Upper lobe of right lung (tissue), 1 donor: ENCODE measurements around the gene SPOCK1. TPM values are rescaled to one million over a fixed set of nuclear protein-coding genes. Genes with fewer than 3 reads are reported as not detected.
A peak's percentile ranks its signal among the peaks of the same experiment; 100 is the strongest.

Source experiments
- ATAC-seq: fragments of 200-7000 bp; cut with Tn5 transposase; one replicate; pipeline ENCODE4 v1.9.1; 2020; ENCODE audit warnings: mild to moderate bottlenecking, moderate library complexity
- DNase-seq: peaks from one replicate; pipeline ENCODE4 v3.0.0-alpha.2; 2020
- H3K27ac ChIP-seq: fragments of 200-600 bp; one replicate; pipeline ENCODE4 v1.8.0; 2022
- H3K27me3 ChIP-seq: fragments of 200-600 bp; one replicate; pipeline ENCODE4 v1.8.0; 2022; ENCODE audit warnings: mild to moderate bottlenecking
- H3K36me3 ChIP-seq: fragments of 200-600 bp; one replicate; pipeline ENCODE4 v1.8.0; 2022
- H3K4me1 ChIP-seq: fragments of 200-600 bp; one replicate; pipeline ENCODE4 v1.8.0; 2022
- H3K4me3 ChIP-seq: fragments of 200-600 bp; one replicate; pipeline ENCODE4 v1.8.0; 2022; ENCODE audit warnings: mild to moderate bottlenecking
- H3K9me3 ChIP-seq: fragments of 200-600 bp; one replicate; pipeline ENCODE4 v1.8.0; 2022
- intact Hi-C: fragments of 100-400 bp; cut with DNase I; formaldehyde crosslinking; loops from one replicate; pipeline ENCODE4 v1.11.0; 2022
- total RNA-seq: library from RNA; stranded (reverse); fragmentation: NEBNext Ultra II Directional; extraction: Animal tissue kit (Norgen Biotek cat#: 25700); gene quantifications from one replicate; pipeline ENCODE4 v1.2.1, GENCODE V29; 2021
- TF ChIP-seq, protein P1 (sequence below): fragments of 200-600 bp; IDR thresholded peaks from one replicate; pipeline ENCODE4 v1.8.0; 2022; ENCODE audit warnings: antibody characterized with exemption
- donor health status: DM: no; HTN: yes; CAD: no; lungs with severe emphysema.

Gene SPOCK1
- total RNA-seq, 1 donor from 2014 or later: 4.0 TPM

DNA sequence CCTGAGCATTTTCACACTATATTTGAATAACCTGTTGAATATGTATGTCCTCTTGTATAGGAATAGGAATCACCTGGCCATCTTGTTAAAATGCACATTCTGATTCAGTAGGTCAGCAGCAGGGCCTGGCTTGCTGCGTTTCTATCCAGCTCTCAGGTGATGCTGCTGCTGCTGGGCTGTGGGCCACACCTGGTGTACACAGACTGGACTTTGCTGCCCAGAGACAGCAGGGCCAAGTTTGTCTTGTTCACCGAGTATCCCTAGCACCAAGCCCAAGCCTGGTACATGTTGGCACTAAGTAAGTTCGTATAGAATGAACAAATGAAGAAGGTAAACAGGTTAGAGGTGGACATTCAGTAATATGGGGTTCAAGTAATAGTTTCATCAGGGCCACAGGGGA is 151.3 kb downstream of the SPOCK1 start:
- H3K4me3 ChIP-seq: no peak overlapping the region
- no peaks in the 10 kb centered on the region for H3K36me3 ChIP-seq
- H3K27me3 ChIP-seq: no peaks in the 10 kb centered on the region
- TF ChIP-seq, protein P1, sequence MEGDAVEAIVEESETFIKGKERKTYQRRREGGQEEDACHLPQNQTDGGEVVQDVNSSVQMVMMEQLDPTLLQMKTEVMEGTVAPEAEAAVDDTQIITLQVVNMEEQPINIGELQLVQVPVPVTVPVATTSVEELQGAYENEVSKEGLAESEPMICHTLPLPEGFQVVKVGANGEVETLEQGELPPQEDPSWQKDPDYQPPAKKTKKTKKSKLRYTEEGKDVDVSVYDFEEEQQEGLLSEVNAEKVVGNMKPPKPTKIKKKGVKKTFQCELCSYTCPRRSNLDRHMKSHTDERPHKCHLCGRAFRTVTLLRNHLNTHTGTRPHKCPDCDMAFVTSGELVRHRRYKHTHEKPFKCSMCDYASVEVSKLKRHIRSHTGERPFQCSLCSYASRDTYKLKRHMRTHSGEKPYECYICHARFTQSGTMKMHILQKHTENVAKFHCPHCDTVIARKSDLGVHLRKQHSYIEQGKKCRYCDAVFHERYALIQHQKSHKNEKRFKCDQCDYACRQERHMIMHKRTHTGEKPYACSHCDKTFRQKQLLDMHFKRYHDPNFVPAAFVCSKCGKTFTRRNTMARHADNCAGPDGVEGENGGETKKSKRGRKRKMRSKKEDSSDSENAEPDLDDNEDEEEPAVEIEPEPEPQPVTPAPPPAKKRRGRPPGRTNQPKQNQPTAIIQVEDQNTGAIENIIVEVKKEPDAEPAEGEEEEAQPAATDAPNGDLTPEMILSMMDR: no peak
- no peak overlapping the region for H3K27ac ChIP-seq
- no peaks in the 10 kb centered on the region for H3K4me1 ChIP-seq
- no peaks in the 10 kb centered on the region for H3K9me3 ChIP-seq
- ATAC-seq (no peak), DNase-seq (no peak)
- intact Hi-C loops: no loop called here

DNA sequence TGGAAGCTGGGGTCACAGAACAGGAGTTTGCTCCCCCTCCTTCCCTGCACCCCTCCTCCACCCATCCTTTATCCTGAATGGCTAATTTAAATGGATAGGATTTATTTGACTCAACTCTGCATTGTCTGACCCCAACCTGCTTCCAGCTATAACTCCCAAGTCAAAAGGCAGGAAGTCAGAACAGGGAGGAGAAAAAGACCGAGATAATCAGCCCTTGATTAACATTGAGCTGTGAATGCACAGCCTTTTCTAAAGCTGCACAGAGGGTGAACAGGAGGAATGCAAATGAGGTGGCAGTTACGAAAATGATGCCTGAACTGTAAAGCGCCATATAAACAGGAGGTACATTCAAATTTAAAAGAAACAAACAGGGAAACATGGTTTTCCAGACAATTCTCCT is 152.8 kb downstream of the SPOCK1 start:
- TF ChIP-seq, protein P1: no peak
- intact Hi-C loops: no loop called here
- no peak for ATAC-seq

DNA sequence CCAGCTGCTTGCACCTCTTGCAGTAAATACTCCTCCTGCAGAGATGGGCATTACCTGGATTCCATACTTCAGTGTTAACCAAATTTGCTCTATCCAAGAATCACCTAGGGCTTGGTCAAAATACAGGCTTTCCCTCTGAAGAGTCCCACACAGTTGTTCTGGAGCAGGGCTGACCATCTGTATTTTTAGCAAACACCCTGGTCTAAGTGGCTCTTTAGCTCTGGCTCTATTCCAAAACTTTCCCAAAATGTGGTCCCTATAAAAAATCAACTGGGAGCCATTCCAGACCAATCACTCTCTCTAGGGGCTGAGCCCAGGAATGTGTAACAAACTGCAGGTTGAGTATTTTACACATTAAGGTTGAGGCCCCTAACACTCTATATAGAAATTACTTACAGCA is 153.7 kb downstream of the SPOCK1 start:
- H3K27me3 ChIP-seq: no peaks in the 10 kb centered on the region
- ATAC-seq: no peak
- intact Hi-C loops: no loop called here
- no peaks in the 10 kb centered on the region for H3K36me3 ChIP-seq
- no peaks in the 10 kb centered on the region for H3K9me3 ChIP-seq
- TF ChIP-seq, protein P1: no peak
- no peaks in the 10 kb centered on the region for H3K4me1 ChIP-seq
- H3K4me3 ChIP-seq: no peak overlapping the region
- DNase-seq: no peak
- no peak overlapping the region for H3K27ac ChIP-seq

More for the DNA sequence above, 152.8 kb downstream of the SPOCK1 start:
- Histone ChIP-seq H3K9me3 (no peaks in the 10 kb centered on the region), H3K4me1 (no peaks in the 10 kb centered on the region), H3K4me3 (no peak overlapping the region), H3K27ac (no peak overlapping the region), H3K36me3 (no peaks in the 10 kb centered on the region), H3K27me3 (no peaks in the 10 kb centered on the region)
- DNase-seq: no peak

DNA sequence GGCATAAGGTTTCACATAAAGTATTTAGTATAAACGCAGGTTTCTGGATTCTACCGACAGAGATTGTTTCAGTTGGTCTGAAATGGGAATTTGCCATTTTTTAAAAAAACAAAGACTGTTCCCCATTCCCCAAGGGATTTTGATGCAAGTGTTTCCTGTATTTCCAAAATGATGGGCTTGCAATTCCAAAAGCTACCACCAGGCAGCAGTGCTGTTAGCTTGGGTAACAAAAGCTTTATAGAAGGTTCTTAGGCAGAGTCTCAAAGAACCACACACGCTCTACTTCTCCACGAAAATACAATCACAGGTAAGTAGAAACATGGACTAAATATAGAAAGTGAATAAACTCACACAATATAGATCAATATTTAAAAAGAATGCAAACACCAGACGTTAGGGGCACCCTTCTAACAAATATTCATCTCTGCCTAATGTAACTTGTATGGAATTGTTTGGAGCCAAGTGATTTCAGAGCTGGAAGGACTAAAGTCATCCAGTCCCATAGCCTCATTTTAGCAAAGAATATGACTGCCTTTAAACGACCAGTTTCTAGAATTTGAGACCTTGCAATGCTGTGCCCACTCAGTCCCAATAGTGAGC is 154.3 kb downstream of the SPOCK1 start:
- Histone ChIP-seq H3K4me1 (no peaks in the 10 kb centered on the region), H3K27ac (no peak overlapping the region), H3K36me3 (no peaks in the 10 kb centered on the region), H3K27me3 (no peaks in the 10 kb centered on the region), H3K4me3 (no peak overlapping the region), H3K9me3 (no peaks in the 10 kb centered on the region)
- DNase-seq (no peak), ATAC-seq (peak; percentile 37)
- intact Hi-C loops: no loop called here
- TF ChIP-seq, protein P1: peak; percentile 65

DNA sequence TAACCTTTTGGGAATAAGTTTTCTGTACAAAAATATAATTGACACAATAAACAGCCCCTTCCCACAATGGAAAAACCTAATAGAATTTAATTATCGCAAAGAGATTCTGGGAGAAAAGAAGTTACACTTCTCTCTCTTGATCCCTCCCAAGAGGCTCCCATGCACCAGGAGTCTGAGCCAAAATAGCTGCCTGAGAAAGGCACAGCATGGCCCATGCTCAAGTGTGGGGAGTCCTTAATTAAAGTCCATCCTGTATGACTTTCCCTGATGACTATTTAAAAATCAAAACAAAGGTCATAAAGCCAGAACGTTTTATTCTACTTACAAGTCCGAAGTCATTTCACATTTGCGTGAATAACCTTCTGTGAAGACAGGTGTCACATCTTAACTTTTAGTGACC is 155.1 kb downstream of the SPOCK1 start:
- Histone ChIP-seq H3K27me3 (no peaks in the 10 kb centered on the region), H3K9me3 (no peaks in the 10 kb centered on the region), H3K27ac (no peak overlapping the region), H3K4me3 (no peak overlapping the region), H3K36me3 (no peaks in the 10 kb centered on the region), H3K4me1 (no peaks in the 10 kb centered on the region)
- TF ChIP-seq, protein P1: no peak
- ATAC-seq (no peak), DNase-seq (no peak)
- intact Hi-C loops: no loop called here

DNA sequence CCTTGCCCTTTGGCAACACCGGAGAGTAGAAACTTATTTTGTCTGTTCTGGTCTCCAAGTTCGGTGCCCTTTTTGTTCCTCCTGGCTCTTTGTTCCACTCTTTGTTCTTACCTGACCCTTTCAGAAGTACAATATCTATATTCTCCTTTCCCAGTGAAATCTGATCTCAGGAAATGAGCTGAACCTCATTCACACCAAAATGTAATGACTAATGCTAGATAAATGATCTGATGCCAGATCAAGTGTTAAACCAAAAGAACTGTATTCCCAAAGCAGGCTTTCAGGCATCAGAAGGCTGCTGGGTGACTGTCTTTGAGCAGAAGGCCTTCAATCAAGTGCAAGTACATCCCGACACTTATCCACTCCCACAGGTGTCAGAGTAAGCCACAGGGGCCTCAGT is 156.4 kb downstream of the SPOCK1 start:
- Histone ChIP-seq H3K27ac (no peak overlapping the region), H3K27me3 (no peaks in the 10 kb centered on the region), H3K9me3 (no peaks in the 10 kb centered on the region), H3K4me1 (no peaks in the 10 kb centered on the region), H3K36me3 (no peaks in the 10 kb centered on the region), H3K4me3 (no peak overlapping the region)
- DNase-seq (no peak), ATAC-seq (no peak)
- TF ChIP-seq, protein P1: no peak
- intact Hi-C loops: no loop called here
